Peyer's patch (tissue), 4 donors: Measurements from ENCODE around the gene BACH1. TPM values are rescaled to one million over a fixed set of nuclear protein-coding genes. Genes with fewer than 3 reads are reported as not detected.
A peak's percentile ranks its signal among the peaks of the same experiment; 100 is the strongest.

ENCODE experiments used
- DNase-seq, 3 donors: peaks; one replicate each; pipeline ENCODE4 v3.0.0-alpha.2; 2017 to 2019
- H3K27ac ChIP-seq, 4 donors: fragments of 200-600 bp; sonication (generic); one replicate each; pipeline ENCODE4 v1.5.1; 2016 to 2019
- H3K27me3 ChIP-seq, 2 donors: fragments of 200-600 bp; sonication (generic); one replicate each; pipeline ENCODE4 v1.5.1; 2019
- H3K36me3 ChIP-seq, 3 donors: fragments of 200-600 bp; sonication (generic); one replicate each; pipeline ENCODE4 v1.5.1; 2016 to 2019
- H3K4me1 ChIP-seq, 4 donors: fragments of 200-600 bp; sonication (generic); one replicate each; pipeline ENCODE4 v1.5.1; 2016 to 2019
- H3K4me3 ChIP-seq, 4 donors: fragments of 200-600 bp; sonication (generic); 1 replicate in 3 of 4; 2 replicates in 1 of 4; pipeline ENCODE4 v1.5.1; 2016 to 2019; ENCODE audit warnings: mild to moderate bottlenecking in 1 of 4
- H3K9me3 ChIP-seq, 4 donors: fragments of 200-600 bp; sonication (generic); one replicate each; pipeline ENCODE4 v1.5.1; 2016 to 2019; ENCODE audit warnings: mild to moderate bottlenecking in 1 of 4
- CTCF ChIP-seq, 6 experiments: fragments of 450-650 bp in 4 of 6; fragments of 200-600 bp in 2 of 6; sonication (generic) in 1 of 6; IDR thresholded peaks; one replicate each; pipeline ENCODE4 v1.5.1; 2017 to 2019; ENCODE audit warnings: antibody characterized with exemption in 6 of 6, mild to moderate bottlenecking in 3 of 6, moderate library complexity in 1 of 6
- POLR2A ChIP-seq, 2 donors: fragments of 450-650 bp; IDR thresholded peaks; one replicate each; pipeline ENCODE4 v1.5.1; 2017; ENCODE audit warnings: antibody characterized with exemption in 2 of 2, mild to moderate bottlenecking in 2 of 2, moderate library complexity in 2 of 2
- total RNA-seq, 4 donors: library from RNA; depleted of rRNA; stranded (reverse); fragments of >200 nt; gene quantifications; one replicate each; pipeline ENCODE4 v1.1.0, GENCODE V29; 2016

BACH1 gene
- total RNA-seq, 4 donors from 2014 or later = 52.8 to 72.7 (median 68.3) TPM

- Histone ChIP-seq H3K9me3 (no peaks in the 10 kb centered on the region), H3K27me3 (no peaks in the 10 kb centered on the region), H3K4me3 (no peak overlapping the region), H3K36me3 (peaks cover 0 to 5% (median 0%) of the 10 kb centered on the region in 3 donors), H3K4me1 (peaks cover 0 to 20% (median 2%) of the 10 kb centered on the region in 4 donors), H3K27ac (peak overlapping the region in 1 of 4 donors; percentile 63)
- DNase-seq = no peak
- TF ChIP-seq POLR2A (IDR thresholded peaks at IDR 0.05) (no peak), CTCF (IDR thresholded peaks at IDR 0.05) (no peak)
Observed at GRCh38 chr21:29343519-29343918, 44.8 kb downstream of the BACH1 start.

- no peak for TF ChIP-seq CTCF (IDR thresholded peaks at IDR 0.05)
- no peak for TF ChIP-seq POLR2A (IDR thresholded peaks at IDR 0.05)
- Histone ChIP-seq H3K4me1 (peaks cover 0 to 20% (median 2%) of the 10 kb centered on the region in 4 donors), H3K27me3 (no peaks in the 10 kb centered on the region), H3K9me3 (no peaks in the 10 kb centered on the region), H3K36me3 (peaks cover 0 to 5% (median 0%) of the 10 kb centered on the region in 3 donors), H3K4me3 (no peak overlapping the region), H3K27ac (peak overlapping the region in 1 of 4 donors; percentile 27)
- no peak for DNase-seq
Observed at GRCh38 chr21:29346281-29346680, 47.6 kb downstream of the BACH1 start.

GRCh38 chr21:29346771-29347170 is 48.0 kb downstream of the BACH1 start:
- no peak overlapping the region for H3K4me3 ChIP-seq
- no peak for DNase-seq
- peak overlapping the region in 1 of 4 donors; percentile 27 for H3K27ac ChIP-seq
- no peaks in the 10 kb centered on the region for H3K27me3 ChIP-seq
- no peaks in the 10 kb centered on the region for H3K9me3 ChIP-seq
- peaks cover 0 to 5% (median 0%) of the 10 kb centered on the region in 3 donors for H3K36me3 ChIP-seq
- peaks cover 0 to 19% (median 2%) of the 10 kb centered on the region in 4 donors for H3K4me1 ChIP-seq
- TF ChIP-seq POLR2A (IDR thresholded peaks at IDR 0.05) (no peak), CTCF (IDR thresholded peaks at IDR 0.05) (no peak)

- no peaks in the 10 kb centered on the region for H3K9me3 ChIP-seq
- H3K36me3 ChIP-seq = peaks cover 0 to 5% (median 0%) of the 10 kb centered on the region in 3 donors
- no peak overlapping the region for H3K4me3 ChIP-seq
- DNase-seq = peak in 1 of 3 donors; percentile 57
- H3K27ac ChIP-seq = peak overlapping the region in 1 of 4 donors; percentile 27
- no peak for TF ChIP-seq CTCF (IDR thresholded peaks at IDR 0.05)
- TF ChIP-seq POLR2A (IDR thresholded peaks at IDR 0.05) = no peak
- H3K4me1 ChIP-seq = peaks cover 0 to 14% (median 2%) of the 10 kb centered on the region in 4 donors
- H3K27me3 ChIP-seq = no peaks in the 10 kb centered on the region
Observed at GRCh38 chr21:29347274-29347681, 48.6 kb downstream of the BACH1 start.

- Histone ChIP-seq H3K4me3 (no peak overlapping the region), H3K27ac (no peak overlapping the region), H3K27me3 (no peaks in the 10 kb centered on the region), H3K9me3 (no peaks in the 10 kb centered on the region), H3K36me3 (peaks cover 0 to 16% (median 0%) of the 10 kb centered on the region in 3 donors), H3K4me1 (peaks cover 0 to 10% (median 2%) of the 10 kb centered on the region in 4 donors)
- no peak for DNase-seq
- TF ChIP-seq POLR2A (IDR thresholded peaks at IDR 0.05) (no peak), CTCF (IDR thresholded peaks at IDR 0.05) (no peak)
Observed at GRCh38 chr21:29349702-29350101, 51.0 kb downstream of the BACH1 start.
